ENCODE measurements around the gene ARMC12.
"Not testable (repeated sequence)": the region's sequence is repeated elsewhere in the genome, so short reads cannot be mapped to it uniquely, and the experiment has no call there.

Gene ARMC12

DNA sequence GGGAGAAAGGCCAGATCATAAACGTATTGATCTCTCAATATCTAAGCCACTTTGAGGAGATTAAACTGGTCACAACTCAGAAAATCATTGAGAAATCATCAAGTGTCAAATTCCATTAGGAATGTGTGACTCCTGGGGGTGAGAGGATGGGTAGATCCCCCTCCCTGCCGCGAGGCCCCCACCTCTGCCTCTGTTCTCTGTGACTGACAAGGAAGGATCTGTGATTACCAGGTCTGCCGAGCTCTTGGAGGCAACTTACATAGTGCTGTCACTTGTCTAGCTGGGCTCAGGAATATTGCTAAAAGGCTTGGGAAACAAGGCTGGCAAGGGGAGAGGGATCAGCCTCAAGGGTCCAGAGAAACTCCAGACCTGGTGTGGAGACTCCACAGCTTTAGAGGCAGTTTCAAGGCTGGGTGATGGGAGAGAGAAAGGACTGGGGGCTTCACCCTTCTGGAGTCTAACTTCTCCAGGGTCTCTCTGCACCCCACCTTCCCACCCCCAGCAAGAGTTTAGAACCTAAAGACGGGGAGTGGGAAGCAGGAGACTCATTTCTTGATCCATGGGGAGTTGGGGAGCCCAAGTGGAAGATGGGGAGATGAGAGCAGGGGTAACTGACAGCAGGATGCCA lies 11.6 kb upstream of the ARMC12 start:
- no peak overlapping the region for H3K9ac ChIP-seq (ENCODE audit: low read depth, low read length)
- no peaks in the 10 kb centered on the region for H3K36me3 ChIP-seq (ENCODE audit: insufficient read depth, low read length)
- peaks cover 33% of the 10 kb centered on the region for H3K4me1 ChIP-seq (ENCODE audit: insufficient read depth, low read length)
- H3K9me3 ChIP-seq (ENCODE audit: control insufficient read depth, insufficient read depth, low read length): no peaks in the 10 kb centered on the region

DNA sequence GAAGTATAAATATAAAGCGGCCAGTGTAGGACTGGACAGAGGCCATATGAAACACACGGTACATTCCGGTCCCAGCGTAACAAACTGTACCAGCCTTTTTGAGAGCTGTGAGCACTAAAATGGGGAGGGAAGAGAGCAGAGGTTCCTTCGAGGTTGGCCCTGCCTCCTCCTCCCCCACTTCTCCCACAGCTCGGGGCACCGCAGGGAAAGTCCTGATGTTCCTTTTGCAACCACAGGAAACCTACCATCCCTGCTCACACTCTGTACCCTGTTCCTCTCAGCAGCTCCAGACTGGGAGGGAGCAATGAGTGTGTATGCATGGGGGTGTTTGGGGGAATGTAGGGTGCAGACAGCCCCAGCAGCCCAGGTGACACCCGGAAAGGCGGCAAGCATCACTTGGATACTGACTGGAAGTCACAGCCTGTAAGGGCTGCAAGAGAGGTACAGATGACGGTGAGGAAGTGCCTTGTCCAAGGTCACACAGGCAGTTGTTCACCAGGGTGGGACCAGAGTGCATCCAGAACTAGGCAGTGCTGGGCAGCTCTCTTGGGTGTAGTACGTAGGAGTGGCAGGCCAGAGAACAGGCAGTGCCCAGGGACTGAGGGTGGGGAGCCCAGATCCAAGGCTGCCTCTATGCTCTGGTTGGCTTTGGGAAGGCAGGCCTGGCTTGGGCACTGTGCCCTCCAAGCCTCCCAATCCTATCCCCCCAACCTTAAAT lies 11.0 kb upstream of the ARMC12 start:
- Histone ChIP-seq H3K4me1 (ENCODE audit: insufficient read depth, low read length) (peaks cover 27% of the 10 kb centered on the region), H3K36me3 (ENCODE audit: insufficient read depth, low read length) (no peaks in the 10 kb centered on the region), H3K9me3 (ENCODE audit: control insufficient read depth, insufficient read depth, low read length) (no peaks in the 10 kb centered on the region), H3K9ac (ENCODE audit: low read depth, low read length) (no peak overlapping the region)

GRCh38 chr6:35727231-35727934 lies 9.4 kb upstream of the ARMC12 start:
- H3K4me1 ChIP-seq (ENCODE audit: insufficient read depth, low read length): peaks cover 29% of the 10 kb centered on the region
- H3K9ac ChIP-seq (ENCODE audit: low read depth, low read length): peak overlapping the region; percentile 65
- H3K9me3 ChIP-seq (ENCODE audit: control insufficient read depth, insufficient read depth, low read length): no peaks in the 10 kb centered on the region
- no peaks in the 10 kb centered on the region for H3K36me3 ChIP-seq (ENCODE audit: insufficient read depth, low read length)

- Histone ChIP-seq H3K36me3 (ENCODE audit: insufficient read depth, low read length) (no peaks in the 10 kb centered on the region), H3K4me1 (ENCODE audit: insufficient read depth, low read length) (peaks cover 36% of the 10 kb centered on the region)
Observed at GRCh38 chr6:35727935-35728682, 8.7 kb upstream of the ARMC12 start.

GRCh38 chr6:35728683-35729678 lies 7.9 kb upstream of the ARMC12 start:
- H3K9ac ChIP-seq (ENCODE audit: low read depth, low read length): peak overlapping the region; percentile 65
- H3K36me3 ChIP-seq (ENCODE audit: insufficient read depth, low read length): no peaks in the 10 kb centered on the region
- H3K4me1 ChIP-seq (ENCODE audit: insufficient read depth, low read length): peaks cover 40% of the 10 kb centered on the region
- no peaks in the 10 kb centered on the region for H3K9me3 ChIP-seq (ENCODE audit: control insufficient read depth, insufficient read depth, low read length)

More at GRCh38 chr6:35727935-35728682, 8.7 kb upstream of the ARMC12 start:
- Histone ChIP-seq H3K9ac (ENCODE audit: low read depth, low read length) (peak overlapping the region; percentile 65), H3K9me3 (ENCODE audit: control insufficient read depth, insufficient read depth, low read length) (no peaks in the 10 kb centered on the region)

- Histone ChIP-seq H3K9ac (ENCODE audit: low read depth, low read length) (no peak overlapping the region), H3K4me1 (ENCODE audit: insufficient read depth, low read length) (peaks cover 40% of the 10 kb centered on the region), H3K36me3 (ENCODE audit: insufficient read depth, low read length) (no peaks in the 10 kb centered on the region), H3K9me3 (ENCODE audit: control insufficient read depth, insufficient read depth, low read length) (no peaks in the 10 kb centered on the region)
Observed at GRCh38 chr6:35729722-35730121, 7.1 kb upstream of the ARMC12 start.

GRCh38 chr6:35730745-35731413 lies 6.0 kb upstream of the ARMC12 start:
- Histone ChIP-seq H3K9ac (ENCODE audit: low read depth, low read length) (peak overlapping the region; percentile 56), H3K36me3 (ENCODE audit: insufficient read depth, low read length) (no peaks in the 10 kb centered on the region), H3K4me1 (ENCODE audit: insufficient read depth, low read length) (peaks cover 34% of the 10 kb centered on the region), H3K9me3 (ENCODE audit: control insufficient read depth, insufficient read depth, low read length) (no peaks in the 10 kb centered on the region)

DNA sequence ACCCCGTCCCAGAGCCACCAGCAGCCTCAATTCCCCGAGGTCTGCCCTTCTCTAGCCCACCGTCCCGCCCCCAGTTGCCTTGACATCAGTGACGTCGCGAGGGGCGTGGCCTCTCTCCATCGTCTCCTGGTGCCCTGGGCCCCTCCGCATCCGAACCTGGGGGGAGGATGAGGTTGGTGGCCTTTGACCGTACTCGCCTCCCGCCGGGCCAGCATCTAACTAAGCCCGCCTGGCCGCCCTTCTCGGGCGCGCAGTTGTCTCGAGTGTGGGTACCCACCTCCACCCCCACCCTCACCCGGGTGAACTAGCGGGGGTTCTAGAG lies 5.5 kb upstream of the ARMC12 start:
- Histone ChIP-seq H3K9ac (ENCODE audit: low read depth, low read length) (peak overlapping the region; percentile 70), H3K4me1 (ENCODE audit: insufficient read depth, low read length) (peaks cover 32% of the 10 kb centered on the region), H3K36me3 (ENCODE audit: insufficient read depth, low read length) (no peaks in the 10 kb centered on the region), H3K9me3 (ENCODE audit: control insufficient read depth, insufficient read depth, low read length) (no peaks in the 10 kb centered on the region)

GRCh38 chr6:35731736-35732532 lies 4.9 kb upstream of the ARMC12 start:
- Histone ChIP-seq H3K4me1 (ENCODE audit: insufficient read depth, low read length) (peaks cover 27% of the 10 kb centered on the region), H3K9ac (ENCODE audit: low read depth, low read length) (peak overlapping the region; percentile 70), H3K9me3 (ENCODE audit: control insufficient read depth, insufficient read depth, low read length) (no peaks in the 10 kb centered on the region), H3K36me3 (ENCODE audit: insufficient read depth, low read length) (no peaks in the 10 kb centered on the region)

DNA sequence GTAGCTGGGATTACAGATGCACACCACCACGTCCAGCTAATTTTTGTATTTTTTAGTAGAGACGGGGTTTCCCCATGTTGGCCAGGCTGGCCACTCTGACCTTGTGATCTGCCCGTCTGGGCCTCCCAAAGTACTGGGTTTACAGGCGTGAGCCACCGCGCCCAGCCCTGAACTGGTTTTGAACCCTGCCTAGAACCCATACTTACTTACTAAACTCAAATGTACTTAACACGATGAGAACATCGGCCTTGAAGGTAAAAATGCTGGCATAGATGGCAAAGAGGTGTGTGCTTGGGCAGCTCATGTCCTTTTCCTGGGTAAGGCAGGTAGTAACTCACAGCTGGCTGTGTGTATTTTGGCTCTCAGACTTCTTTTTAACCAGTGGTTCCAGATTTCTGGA lies 3.2 kb upstream of the ARMC12 start:
- Histone ChIP-seq H3K9ac (ENCODE audit: low read depth, low read length) (no peak overlapping the region), H3K9me3 (ENCODE audit: control insufficient read depth, insufficient read depth, low read length) (no peaks in the 10 kb centered on the region), H3K36me3 (ENCODE audit: insufficient read depth, low read length) (no peaks in the 10 kb centered on the region), H3K4me1 (ENCODE audit: insufficient read depth, low read length) (peaks cover 29% of the 10 kb centered on the region)

DNA sequence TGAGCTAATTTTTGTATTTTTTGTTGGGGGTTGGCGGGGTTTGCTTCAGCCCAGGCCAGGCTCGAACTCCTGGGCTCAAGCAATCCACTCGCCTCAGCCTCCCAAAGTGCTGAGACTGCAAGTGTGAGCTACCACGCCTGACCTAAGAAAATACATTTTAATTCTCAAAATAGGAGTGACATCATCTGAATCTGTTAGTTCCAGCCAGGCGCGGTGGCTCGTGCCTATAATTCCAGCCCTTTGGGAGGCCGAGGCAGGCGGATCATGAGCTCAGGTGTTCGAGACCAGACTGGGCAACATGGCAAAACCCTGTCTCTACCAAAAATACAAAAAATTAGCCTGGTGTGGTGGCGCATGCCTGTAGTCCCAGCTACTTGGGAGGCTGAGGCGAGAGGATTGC lies 2.5 kb upstream of the ARMC12 start:
- H3K36me3 ChIP-seq (ENCODE audit: insufficient read depth, low read length); H3K9me3 ChIP-seq (ENCODE audit: control insufficient read depth, insufficient read depth, low read length); H3K9ac ChIP-seq (ENCODE audit: low read depth, low read length): not testable (repeated sequence)
- H3K4me1 ChIP-seq (ENCODE audit: insufficient read depth, low read length): peaks cover 26% of the 10 kb centered on the region

GRCh38 chr6:35735452-35735851 lies 1.4 kb upstream of the ARMC12 start:
- H3K9ac ChIP-seq (ENCODE audit: low read depth, low read length): no peak overlapping the region
- no peaks in the 10 kb centered on the region for H3K36me3 ChIP-seq (ENCODE audit: insufficient read depth, low read length)
- peaks cover 35% of the 10 kb centered on the region for H3K4me1 ChIP-seq (ENCODE audit: insufficient read depth, low read length)
- H3K9me3 ChIP-seq (ENCODE audit: control insufficient read depth, insufficient read depth, low read length): no peaks in the 10 kb centered on the region
